HG03521 (cell line): ENCODE results near the gene KLF2.
A peak's percentile ranks its signal among the peaks of the same experiment; 100 is the strongest.
"Not testable (repeated sequence)": the region's sequence is repeated elsewhere in the genome, so short reads cannot be mapped to it uniquely, and the experiment has no call there.

Source experiments
- ATAC-seq: cut with Tn5 transposase; IDR thresholded peaks from one replicate; pipeline ENCODE4 v1.9.1; 2021; ENCODE audit warnings: mild to moderate bottlenecking, moderate library complexity; ENCODE audit not compliant: unreplicated experiment

The KLF2 gene

GRCh38 chr19:16324384-16325160 lies at the start of gene KLF2:
Gene KLF2, plus strand, starts transcription at chr19:16324826. Its CDS starts 98 bp downstream, at chr19:16324924.
- ATAC-seq, result peak; percentile 67

- no peak for ATAC-seq
Observed at GRCh38 chr19:16280306-16280705, 44.3 kb upstream of the KLF2 start.

- no peak for ATAC-seq
Observed at GRCh38 chr19:16281743-16282142, 42.9 kb upstream of the KLF2 start.

- no peak for ATAC-seq
Observed at GRCh38 chr19:16283210-16284061, 41.2 kb upstream of the KLF2 start.

GRCh38 chr19:16284505-16284904 lies 40.1 kb upstream of the KLF2 start:
- ATAC-seq, result no peak

GRCh38 chr19:16285079-16285478 lies 39.5 kb upstream of the KLF2 start:
- not testable (repeated sequence) for ATAC-seq

- ATAC-seq, result no peak
Observed at GRCh38 chr19:16285769-16286498, 38.7 kb upstream of the KLF2 start.

- no peak for ATAC-seq
Observed at GRCh38 chr19:16288544-16288943, 36.1 kb upstream of the KLF2 start.

- no peak for ATAC-seq
Observed at GRCh38 chr19:16289594-16289993, 35.0 kb upstream of the KLF2 start.

- ATAC-seq, result no peak
Observed at GRCh38 chr19:16290692-16291091, 33.9 kb upstream of the KLF2 start.

- no peak for ATAC-seq
Observed at GRCh38 chr19:16293118-16294091, 31.2 kb upstream of the KLF2 start.

GRCh38 chr19:16295057-16295456 lies 29.6 kb upstream of the KLF2 start:
- ATAC-seq, result no peak

GRCh38 chr19:16296713-16297112 lies 27.9 kb upstream of the KLF2 start:
- ATAC-seq, result no peak

GRCh38 chr19:16297575-16298178 lies 26.9 kb upstream of the KLF2 start:
- ATAC-seq, result no peak

GRCh38 chr19:16298334-16298733 lies 26.3 kb upstream of the KLF2 start:
- no peak for ATAC-seq

- ATAC-seq, result no peak
Observed at GRCh38 chr19:16301999-16302694, 22.5 kb upstream of the KLF2 start.

GRCh38 chr19:16303755-16304154 lies 20.9 kb upstream of the KLF2 start:
- no peak for ATAC-seq

- ATAC-seq, result not testable (repeated sequence)
Observed at GRCh38 chr19:16304511-16304910, 20.1 kb upstream of the KLF2 start.

GRCh38 chr19:16305060-16305459 lies 19.6 kb upstream of the KLF2 start:
- not testable (repeated sequence) for ATAC-seq
